ENCODE data around the gene RANBP9. TPM values are rescaled to one million over a fixed set of nuclear protein-coding genes. Genes with fewer than 3 reads are reported as not detected.

RANBP9 gene
- total and polyA plus RNA-seq, 9 of the 15 experiments (the other 6 are each of a cell fraction or from before 2014, with no cell fraction given): 27.5 to 130 (median 61.5) TPM

GRCh38 chr6:13678255-13678983 is 33.2 kb downstream of the RANBP9 start (continued):
- TF ChIP-seq MITF (IDR thresholded peaks at IDR 0.05) (peak; percentile 33; the same call in 1 of the 2 replicates), RBM34 (IDR thresholded peaks at IDR 0.05; ENCODE audit: borderline replicate concordance, insufficient read depth, low read length) (no peak), ZNF57 (CRISPR knock-in tag; IDR thresholded peaks at IDR 0.05) (no peak), ZBTB34 (CRISPR knock-in tag; IDR thresholded peaks at IDR 0.05) (no peak), NCOA2 (IDR thresholded peaks at IDR 0.05; ENCODE audit: partially characterized antibody in 2 of 2) (peak in 1 of 2 experiments; percentile 43), RAD51 (IDR thresholded peaks at IDR 0.05; ENCODE audit: borderline replicate concordance, low read depth) (peak; percentile 22; the same call in 1 of the 2 replicates), NR2C2 (CRISPR knock-in tag; IDR thresholded peaks at IDR 0.05) (no peak), NR2C2 (tag; IDR thresholded peaks at IDR 0.05) (peak; percentile 53; the same call in 1 of the 2 replicates), SMAD3 (CRISPR knock-in tag; conservative IDR thresholded peaks at IDR 0.05) (0 out of 2 replicates have a peak, but pooled peaks have one; percentile 11), DMBX1 (CRISPR knock-in tag; IDR thresholded peaks at IDR 0.05; ENCODE audit: borderline replicate concordance) (peak; percentile 38; the same call in 1 of the 2 replicates), POLR2B (IDR thresholded peaks at IDR 0.05; ENCODE audit: low read depth, partially characterized antibody) (peak; percentile 92), AFF4 (CRISPR knock-in tag; IDR thresholded peaks at IDR 0.05) (no peak), CCAR2 (IDR thresholded peaks at IDR 0.05; ENCODE audit: low read depth, low read length) (no peak), SMARCA5 (IDR thresholded peaks at IDR 0.05) (0 out of 2 replicates have a peak, but pooled peaks have one; percentile 25), ZFP91 (CRISPR knock-in tag; IDR thresholded peaks at IDR 0.05) (no peak), SMARCA4 (IDR thresholded peaks at IDR 0.05) (peak; percentile 99)

Data from K562 (cell line).